Daoy (cell line): ENCODE data around the gene LHB. TPM values are rescaled to one million over a fixed set of nuclear protein-coding genes. Genes with fewer than 3 reads are reported as not detected.
A peak's percentile ranks its signal among the peaks of the same experiment; 100 is the strongest.
"Not testable (repeated sequence)": the region's sequence is repeated elsewhere in the genome, so short reads cannot be mapped to it uniquely, and the experiment has no call there.

Experiments
- DNase-seq: peaks from one replicate; pipeline ENCODE4 v3.0.0-alpha.2; 2015; ENCODE audit warnings: low read depth
- total RNA-seq: library from RNA; depleted of rRNA; stranded (reverse); fragments of >200 nt; shearing (Covaris generic); gene quantifications from 2 replicates; pipeline ENCODE4 v1.2.3, GENCODE V29; 2014

The LHB gene
- total RNA-seq, 1 experiment from 2014 or later, result 4.0 TPM

GRCh38 chr19:49038111-49038510, 21.2 kb upstream of the LHB start:
- DNase-seq, result not testable (repeated sequence)

DNA sequence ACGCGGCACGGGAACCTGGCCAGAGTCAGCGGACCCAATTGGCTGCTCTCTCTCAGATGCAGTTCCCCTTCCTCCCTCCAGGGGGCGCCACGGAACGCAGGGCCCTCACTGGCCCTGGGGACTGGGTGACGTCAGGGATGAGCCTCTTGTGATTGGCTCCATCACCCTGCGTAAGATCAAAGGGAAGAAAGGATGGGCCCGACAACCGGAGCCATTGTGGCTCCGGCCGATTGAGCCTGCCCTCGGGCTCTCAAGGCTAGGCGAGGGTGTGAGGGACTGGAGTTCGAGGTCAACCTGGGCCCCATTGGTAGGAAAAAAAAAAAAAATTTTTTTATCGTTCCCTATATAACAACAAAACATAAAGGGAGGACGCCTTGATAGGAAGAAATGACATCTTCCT, 19.9 kb upstream of the LHB start, which contains the start of gene CGB1:
CGB1 (minus strand) TSS at position 81 of the 400 bp plus-strand sequence. CDS start 184 bp downstream, outside the sequence.
- not testable (repeated sequence) for DNase-seq

DNA sequence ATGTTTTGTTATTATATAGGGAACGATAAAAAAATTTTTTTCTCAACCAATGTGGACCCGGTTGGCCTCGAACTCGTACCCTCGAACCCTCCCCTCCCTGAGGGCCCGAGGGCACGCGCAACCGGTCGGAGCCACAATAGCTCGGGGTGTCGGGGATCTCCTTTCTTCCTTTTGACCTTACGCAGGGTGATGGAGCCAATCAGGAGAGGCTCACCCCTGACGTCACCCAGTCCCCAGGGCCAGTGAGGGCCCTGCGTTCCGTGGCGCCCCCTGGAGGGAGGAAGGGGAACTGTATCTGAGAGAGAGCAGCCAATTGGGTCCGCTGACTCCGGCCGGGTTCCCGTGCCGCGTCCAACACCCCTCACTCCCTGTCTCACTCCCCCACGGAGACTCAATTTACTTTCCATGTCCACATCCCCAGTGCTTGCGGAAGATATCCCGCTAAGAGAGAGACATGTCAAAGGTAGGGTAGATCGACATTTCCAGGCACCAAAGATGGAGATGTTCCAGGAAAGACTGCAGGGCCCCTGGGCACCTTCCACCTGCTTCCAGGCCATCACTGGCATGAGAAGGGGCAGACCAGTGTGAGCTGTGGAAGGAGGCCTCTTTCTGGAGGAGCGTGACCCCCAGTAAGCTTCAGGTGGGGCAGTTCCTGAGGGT, 14.9 kb upstream of the LHB start, which contains the start of gene CGB2:
CGB2 (plus strand) TSS at position 249 of the 660 bp plus-strand sequence; CDS start at position 455, 206 bp downstream.
- DNase-seq, result not testable (repeated sequence)

- not testable (repeated sequence) for DNase-seq
These were observed 13.4 kb upstream of the LHB start for GRCh38 chr19:49030323-49030722.

- DNase-seq, result peak; percentile 70
These were observed 12.9 kb upstream of the LHB start for GRCh38 chr19:49029749-49030148.

- DNase-seq, result not testable (repeated sequence)
These were observed 11.8 kb upstream of the LHB start for GRCh38 chr19:49028686-49029085.

- DNase-seq, result not testable (repeated sequence)
These were observed 8.7 kb upstream of the LHB start for GRCh38 chr19:49025599-49025998.

GRCh38 chr19:49025088-49025487, 8.2 kb upstream of the LHB start:
- not testable (repeated sequence) for DNase-seq

DNA sequence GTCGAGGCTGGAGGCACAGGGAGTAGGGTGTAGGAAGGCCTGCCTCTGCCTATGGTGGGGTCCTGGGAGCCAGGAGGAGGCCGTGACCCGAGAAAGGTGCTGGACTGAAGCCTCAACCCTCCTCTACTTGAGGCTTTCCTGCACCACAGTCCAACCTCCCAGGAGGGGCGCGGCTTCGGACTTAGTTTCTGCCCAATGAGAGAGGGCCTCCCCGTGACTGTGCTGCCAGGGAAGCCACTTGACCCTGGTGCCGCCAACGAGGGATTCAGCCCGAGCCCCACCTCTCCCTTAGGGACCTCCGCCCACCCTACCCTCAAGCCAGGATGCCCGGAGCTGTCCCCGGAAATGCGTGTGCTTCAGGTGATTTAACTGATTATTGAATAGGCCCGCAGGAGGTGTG, 7.3 kb upstream of the LHB start, which contains the start of gene CGB3:
CGB3 (minus strand) TSS at position 101 of the 400 bp plus-strand sequence. CDS start 362 bp downstream, outside the sequence.
- DNase-seq, result not testable (repeated sequence)

DNA sequence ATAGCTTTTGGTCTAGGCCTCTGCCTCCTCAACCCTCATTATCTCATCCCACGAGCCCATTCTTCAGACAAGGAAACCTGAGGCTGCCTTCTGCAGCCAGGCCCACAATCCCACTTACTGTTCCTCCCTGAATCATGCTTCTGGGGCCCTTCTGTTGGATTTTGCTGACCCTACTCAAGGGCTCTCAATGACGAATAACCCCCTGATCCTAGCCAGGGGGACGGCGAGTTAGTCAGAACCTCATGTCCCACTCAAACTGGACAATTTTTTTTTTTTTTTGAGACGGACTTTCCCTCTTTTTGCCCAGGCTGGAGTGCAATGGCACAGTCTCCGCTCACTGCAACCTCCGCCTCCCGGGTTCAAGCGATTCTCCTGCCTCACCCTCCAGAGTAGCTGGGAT, 5.2 kb upstream of the LHB start:
- no peak for DNase-seq

DNA sequence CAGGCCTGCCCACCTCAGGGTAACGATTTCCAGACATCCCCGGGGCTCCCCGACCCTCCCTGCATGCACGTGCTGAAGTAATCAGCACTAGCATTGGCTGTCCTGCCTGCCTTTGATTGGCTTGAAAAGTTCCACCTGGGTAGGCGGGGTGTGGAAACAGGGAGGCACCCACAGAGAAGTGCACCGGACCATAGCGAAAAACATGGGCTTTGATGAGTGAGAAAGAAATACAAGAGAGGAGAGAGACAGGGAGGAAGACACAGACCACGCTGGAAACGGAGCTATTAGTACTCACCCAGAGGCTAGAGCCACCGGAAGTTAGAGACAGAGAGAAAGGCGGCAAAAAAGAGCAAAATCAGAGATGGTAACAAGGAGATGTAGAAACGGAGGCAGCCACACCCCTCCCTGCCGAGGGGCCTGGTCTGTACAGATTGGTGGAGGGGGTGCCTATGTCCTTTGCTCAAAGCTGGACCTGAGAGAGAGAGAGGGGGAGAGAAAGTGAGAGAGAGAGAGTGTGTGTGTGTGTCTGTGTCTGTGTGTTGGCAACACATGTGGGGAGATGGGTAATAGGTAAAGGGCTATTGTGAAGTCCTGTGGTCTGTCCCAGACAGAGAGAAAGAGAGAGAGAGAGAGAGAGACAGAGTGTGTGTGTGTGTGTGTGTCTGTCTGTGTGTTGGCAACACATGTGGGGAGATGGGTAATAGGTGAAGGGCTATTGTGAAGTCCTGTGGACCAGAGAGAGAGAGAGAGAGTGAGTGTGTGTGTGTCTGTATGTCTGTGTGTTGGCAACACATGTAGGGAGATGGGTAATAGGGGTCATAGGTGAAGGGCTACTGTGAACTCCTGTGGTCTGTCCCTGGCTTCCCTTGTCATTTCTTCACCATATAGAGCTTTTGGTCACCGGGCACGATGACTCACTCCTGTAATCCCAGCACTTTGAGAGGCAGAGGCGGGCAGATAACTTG, 4.3 kb upstream of the LHB start:
- DNase-seq, result peak; percentile 76

GRCh38 chr19:49020342-49020741, 3.5 kb upstream of the LHB start:
- no peak for DNase-seq

DNA sequence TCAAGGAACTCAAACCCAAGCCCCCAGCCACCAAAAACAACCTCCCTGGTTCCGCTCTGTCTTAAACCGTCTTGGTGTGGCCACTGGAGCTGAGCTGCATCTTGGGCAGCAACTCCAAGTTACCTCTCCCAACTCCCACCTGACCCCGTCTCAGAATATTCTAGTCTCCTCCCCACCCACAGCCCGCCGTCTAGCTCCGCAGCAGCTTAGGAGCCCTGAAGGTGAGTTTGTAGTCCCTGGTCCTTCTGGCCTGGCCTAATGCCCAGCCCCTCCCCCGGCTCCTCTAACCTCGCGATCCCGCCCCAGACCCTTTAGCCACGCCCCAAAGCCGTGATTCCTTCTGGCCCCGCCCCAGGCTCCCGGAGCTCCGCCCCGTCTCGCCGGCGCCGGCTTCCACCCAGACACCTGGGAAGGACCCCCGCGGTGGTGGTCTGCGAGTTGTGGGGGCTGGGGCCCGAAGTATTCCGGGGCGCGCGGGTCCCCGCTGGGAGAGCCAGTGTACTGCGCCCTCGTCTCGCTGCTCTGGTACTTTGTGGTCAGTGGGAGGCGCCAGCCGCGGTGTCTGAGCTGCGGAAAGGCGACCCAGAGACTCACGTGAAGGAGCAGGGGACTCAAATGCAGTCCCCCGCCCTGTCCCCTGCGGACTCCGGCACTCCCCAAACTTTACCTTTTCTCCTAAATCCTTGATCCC, 2.5 kb upstream of the LHB start:
- DNase-seq, result peak; percentile 90

GRCh38 chr19:49018388-49019241, 1.7 kb upstream of the LHB start:
- DNase-seq, result peak; percentile 48

DNA sequence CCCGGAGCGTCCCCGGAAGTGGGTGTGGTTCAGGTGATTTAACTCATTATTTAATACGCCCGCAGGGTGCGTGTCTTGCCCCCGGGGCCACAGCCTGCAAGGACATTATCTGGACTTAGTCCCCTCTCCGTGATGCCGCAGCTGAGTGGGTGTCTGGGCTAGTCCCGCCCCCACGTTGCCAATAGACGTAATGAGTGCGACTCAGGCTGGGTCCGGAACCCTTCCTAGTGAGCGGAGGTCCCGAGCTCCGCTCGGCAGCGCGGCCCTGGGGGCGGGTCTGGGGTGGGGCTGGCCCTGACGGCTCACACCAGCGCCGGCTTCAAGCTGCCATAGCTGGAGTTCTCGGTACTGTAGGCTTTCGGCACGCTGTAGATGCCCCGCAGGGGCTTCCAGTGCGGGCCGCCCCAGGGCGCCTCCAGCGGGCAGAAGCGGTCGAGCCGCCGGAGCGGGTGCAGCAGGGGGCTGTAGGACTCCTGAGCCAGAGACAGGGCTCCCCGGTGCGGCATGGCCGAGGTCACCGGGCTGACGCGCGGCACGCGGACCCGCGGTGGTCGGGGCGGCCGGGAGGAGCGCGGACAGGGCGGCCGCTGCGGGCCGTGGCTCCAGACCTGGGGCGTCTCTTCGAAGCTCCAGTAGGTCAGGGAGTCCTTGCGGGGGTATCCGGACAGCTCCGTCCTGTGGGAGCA, 918 bp upstream of the LHB start:
- DNase-seq, result peak; percentile 85

- DNase-seq, result no peak
These were observed 638 bp downstream of the LHB start for GRCh38 chr19:49016067-49016839.

- no peak for DNase-seq
These were observed 2.0 kb downstream of the LHB start for GRCh38 chr19:49014870-49015255.

GRCh38 chr19:49014123-49014869, 2.6 kb downstream of the LHB start:
- no peak for DNase-seq

- DNase-seq, result no peak
These were observed 5.7 kb downstream of the LHB start for GRCh38 chr19:49011194-49011593.
